Glomerular visceral epithelial cell (primary cell): Measurements from ENCODE around the gene CKM.
"Not testable (repeated sequence)": the region's sequence is repeated elsewhere in the genome, so short reads cannot be mapped to it uniquely, and the experiment has no call there.

Experiments
- DNase-seq: peaks from one replicate; pipeline ENCODE4 v3.0.0-alpha.2; 2016; ENCODE audit errors: extremely low spot score

CKM gene

DNA sequence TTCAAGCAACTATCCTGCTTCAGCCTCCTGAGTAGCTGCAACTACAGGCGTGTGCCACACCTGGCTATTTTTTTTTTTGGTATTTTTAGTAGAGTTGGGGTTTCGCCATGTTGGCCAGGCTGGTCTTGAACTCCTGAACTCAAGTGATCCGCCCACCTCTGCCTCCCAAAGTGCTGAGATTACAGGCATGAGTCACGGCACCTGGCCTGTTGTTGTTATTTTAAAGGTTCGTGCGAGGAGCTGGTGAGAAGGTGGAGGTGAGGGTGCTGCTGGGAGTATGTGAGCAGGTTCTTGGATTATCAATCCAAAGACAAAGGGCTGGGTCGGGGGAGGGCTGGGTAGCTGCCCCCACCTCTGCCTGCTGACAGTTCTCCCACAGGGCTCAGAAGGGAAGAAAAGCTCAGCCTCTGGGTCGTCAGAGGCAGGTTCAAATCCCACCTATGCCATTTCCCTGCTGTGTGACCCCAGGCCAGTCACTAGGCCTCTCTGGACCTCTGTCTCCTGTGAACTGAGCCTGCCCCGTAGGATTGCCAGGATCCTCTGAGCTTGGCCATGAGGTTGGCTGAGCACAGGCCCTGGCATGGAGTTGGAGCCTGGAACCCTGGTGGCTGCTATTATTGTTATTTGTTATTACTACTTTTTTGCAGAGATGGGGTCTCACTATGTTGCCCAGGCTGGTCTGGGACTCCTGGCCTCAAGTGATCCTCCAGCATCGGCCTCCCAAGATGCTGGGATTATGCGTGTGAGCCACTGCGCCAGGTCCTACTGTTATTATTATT, 1.5 kb downstream of the CKM start:
- no peak for DNase-seq

GRCh38 chr19:45315304-45315703, 7.4 kb downstream of the CKM start:
- DNase-seq = no peak

DNA sequence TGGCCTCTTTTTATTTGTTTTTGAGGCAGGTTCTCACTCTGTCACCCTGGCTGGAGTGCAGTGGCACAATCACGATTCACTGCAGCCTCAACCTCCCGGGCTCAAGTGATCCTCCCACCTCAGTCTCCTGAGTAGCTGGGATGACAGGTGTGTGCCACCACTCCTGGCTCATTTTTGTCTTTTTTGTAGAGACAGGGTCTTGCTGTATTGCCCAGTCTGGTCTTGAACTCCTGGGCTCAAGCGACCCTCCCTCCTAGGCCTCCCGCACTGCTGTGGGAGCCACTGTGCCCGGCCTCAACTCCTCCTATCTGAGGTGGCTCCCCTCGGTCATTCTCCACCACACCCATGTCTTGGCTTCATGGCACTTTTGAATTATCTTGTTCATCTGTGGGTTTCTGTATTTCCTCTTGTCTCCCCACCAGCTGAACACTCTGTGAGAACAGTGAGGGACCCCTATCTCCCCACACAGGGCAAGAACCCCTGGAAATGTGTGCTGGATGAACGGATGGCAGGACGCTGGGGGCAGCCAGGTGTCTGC, 7.9 kb downstream of the CKM start:
- no peak for DNase-seq

DNA sequence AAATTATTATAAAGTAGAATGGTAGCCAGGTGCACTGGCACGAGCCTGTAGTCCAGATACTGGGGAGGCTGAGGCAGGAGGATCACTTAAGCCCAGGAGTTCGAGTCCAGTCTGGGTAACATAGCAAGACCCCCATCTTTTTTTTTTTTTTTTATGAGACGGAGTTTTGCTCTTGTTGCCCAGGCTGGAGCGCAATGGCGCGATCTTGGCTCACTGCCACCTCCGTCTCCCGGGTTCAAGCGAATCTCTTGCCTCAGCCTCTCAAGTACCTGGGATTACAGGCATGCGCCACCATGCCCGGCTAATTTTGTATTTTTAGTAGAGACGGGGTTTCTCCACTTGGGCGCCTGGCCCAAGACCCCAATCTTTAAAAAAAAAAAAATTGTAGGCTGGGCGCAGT, 10.4 kb downstream of the CKM start:
- not testable (repeated sequence) for DNase-seq

DNA sequence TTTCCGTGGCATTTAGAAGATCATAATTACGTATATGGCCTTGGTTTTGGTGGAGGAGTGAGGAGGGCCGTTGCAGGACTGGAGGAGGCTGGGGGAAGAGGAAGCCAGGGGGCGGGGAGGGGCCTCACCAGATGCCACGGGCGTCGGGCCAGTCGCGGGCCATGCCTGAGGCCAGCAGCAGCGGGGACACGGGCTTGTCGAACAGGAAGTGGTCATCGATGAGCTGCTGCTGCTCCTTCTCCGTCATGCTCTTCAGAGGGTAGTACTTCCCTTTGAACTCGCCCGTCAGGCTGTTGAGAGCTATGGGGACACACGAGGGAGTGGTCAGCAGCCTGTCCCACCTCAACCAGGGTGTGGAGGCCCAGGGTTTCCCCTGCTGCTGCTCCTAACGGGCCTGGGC, 11.1 kb downstream of the CKM start:
- no peak for DNase-seq

GRCh38 chr19:45309322-45309721, 13.4 kb downstream of the CKM start:
- not testable (repeated sequence) for DNase-seq

- DNase-seq = no peak
Measured at GRCh38 chr19:45307361-45307760, 15.3 kb downstream of the CKM start.

- no peak for DNase-seq
Measured at GRCh38 chr19:45306518-45307027, 16.1 kb downstream of the CKM start.

- DNase-seq = no peak
Measured at GRCh38 chr19:45306040-45306439, 16.6 kb downstream of the CKM start.

- DNase-seq = no peak
Measured at GRCh38 chr19:45305421-45305820, 17.3 kb downstream of the CKM start.

GRCh38 chr19:45305007-45305406, 17.7 kb downstream of the CKM start:
- no peak for DNase-seq

GRCh38 chr19:45304141-45304926, 18.3 kb downstream of the CKM start:
- DNase-seq = no peak

DNA sequence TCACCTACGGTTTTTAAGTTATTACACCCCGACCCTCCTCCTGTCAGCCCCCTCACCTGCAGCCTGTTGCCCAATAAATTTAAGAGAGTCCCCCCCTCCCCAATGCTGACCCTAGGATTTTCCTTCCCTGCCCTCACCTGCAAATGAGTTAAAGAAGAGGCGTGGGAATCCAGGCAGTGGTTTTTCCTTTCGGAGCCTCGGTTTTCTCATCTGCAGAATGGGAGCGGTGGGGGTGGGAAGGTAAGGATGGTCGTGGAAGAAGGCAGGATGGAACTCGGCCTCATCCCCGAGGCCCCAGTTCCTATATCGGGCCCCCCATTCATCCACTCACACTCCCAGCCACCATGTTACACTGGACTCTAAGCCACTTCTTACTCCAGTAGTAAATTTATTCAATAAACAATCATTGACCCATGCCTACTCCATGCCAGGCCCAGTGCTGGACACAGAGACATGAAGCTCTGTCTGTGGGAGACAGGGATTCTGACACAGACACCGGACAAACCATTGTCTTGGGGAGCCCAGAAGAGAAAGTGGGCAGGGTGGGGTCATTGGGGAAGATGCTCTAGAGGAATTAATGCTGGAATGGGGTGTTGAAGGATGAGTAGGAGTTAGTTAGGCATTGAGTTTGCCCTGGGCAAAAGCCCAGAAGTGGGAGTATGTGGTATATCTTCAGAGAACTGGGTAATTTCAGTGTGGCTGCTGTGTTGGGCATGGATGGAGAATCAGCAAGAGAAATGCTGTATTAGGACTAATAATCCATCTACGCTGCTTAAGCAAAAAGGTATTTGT, 19.2 kb downstream of the CKM start:
- DNase-seq = no peak

DNA sequence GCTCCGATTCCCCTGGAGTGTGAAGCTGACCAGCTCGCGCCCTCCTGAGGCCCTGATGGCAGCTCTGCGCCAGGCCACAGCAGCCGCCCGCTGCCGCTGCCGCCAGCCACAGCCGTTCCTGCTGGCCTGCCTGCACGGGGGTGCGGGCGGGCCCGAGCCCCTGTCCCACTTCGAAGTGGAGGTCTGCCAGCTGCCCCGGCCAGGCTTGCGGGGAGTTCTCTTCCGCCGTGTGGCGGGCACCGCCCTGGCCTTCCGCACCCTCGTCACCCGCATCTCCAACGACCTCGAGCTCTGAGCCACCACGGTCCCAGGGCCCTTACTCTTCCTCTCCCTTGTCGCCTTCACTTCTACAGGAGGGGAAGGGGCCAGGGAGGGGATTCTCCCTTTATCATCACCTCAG, 20.3 kb downstream of the CKM start:
- DNase-seq = no peak

- no peak for DNase-seq
Measured at GRCh38 chr19:45299719-45300118, 23.0 kb downstream of the CKM start.

DNA sequence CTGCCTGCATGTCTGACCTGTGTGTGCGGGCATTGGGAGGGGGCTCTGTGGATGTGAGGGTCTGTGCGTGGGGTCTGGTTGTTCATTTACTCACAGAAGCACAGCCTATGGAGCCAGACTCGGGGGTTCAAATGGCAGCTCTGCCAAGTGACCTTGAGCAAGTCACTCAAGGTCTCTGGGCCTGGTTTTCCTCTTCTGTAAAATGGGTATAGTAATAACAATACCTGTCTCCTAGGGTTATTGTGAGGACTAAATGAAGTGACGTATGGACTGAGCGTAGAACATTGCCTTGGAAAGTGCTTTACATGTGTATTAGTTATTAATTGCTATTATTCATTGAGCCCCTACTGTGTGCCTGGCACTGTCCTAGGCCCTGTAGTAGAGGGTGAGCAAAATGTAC, 24.4 kb downstream of the CKM start:
- DNase-seq = no peak

DNA sequence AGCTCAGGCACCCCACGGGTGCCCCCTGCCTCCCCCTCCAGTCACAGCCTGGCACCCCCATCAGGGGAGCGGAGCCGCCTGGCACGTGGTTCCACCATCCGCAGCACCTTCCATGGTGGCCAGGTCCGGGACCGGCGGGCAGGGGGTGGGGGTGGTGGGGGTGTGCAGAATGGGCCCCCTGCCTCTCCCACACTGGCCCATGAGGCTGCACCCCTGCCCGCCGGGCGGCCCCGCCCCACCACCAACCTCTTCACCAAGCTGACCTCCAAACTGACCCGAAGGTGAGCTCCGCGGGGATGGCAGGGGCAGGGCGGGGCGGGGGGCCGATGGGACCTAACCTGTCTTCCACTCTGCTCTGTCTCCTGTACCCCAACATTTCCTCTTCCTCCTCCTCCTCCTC, 25.0 kb downstream of the CKM start:
- no peak for DNase-seq

- DNase-seq = no peak
Measured at GRCh38 chr19:45296355-45296754, 26.3 kb downstream of the CKM start.

- DNase-seq = no peak
Measured at GRCh38 chr19:45295873-45296272, 26.8 kb downstream of the CKM start.

DNA sequence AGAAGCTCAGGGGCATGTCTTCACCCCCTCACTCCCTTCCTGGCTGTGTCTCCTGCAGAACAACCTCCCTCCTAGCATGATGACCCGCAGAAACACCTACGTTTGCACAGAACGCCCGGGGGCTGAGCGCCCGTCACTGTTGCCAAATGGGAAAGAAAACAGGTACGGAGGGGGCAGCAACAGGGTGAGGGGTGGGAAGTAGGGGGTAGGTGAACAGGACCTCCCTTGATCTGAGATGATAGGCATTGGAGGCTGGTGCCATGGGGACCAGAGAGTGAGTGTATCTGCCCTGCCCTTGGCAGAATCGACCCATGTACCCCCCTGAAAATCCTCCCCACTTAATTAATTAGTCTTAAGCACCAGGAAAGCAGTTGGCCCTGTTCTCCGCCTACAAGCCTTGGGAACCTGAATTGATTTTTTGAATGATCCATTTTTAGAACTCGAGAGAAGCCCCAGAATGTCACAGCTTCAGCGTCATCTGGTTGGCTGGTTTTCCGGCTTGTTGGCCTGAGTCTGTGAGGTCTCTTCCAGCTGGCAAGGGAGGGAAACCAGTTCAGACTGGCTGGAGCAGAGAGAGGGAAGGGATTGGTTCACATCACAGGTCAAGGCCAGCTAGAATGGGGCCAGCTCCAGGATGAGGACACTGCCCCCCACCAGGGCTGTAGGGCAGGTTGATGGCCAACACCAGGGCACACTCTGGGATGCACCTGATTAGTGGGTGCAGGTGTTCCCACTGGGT, 28.2 kb downstream of the CKM start:
- DNase-seq = no peak

DNA sequence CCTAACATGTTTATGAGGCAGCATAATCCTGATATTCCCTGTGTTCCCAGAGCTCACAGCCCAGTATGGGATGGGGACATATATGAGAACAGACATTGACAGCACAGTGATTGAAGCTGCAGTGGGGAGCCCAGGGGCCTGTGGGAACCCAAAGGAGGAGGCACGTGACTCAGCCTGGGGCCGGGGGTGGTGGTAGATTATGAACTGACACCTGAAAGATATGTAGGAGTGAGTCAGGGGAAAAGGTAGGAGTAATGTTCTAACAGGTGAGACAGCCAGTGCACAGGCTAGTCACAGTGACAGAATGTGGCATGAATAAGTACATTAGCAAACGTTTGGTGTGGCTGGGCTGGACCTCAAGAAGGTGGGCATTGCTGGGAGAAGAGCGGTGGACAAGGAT, 29.0 kb downstream of the CKM start:
- no peak for DNase-seq
